ENCODE measurements around the gene SKA2.

- TF ChIP-seq POLR2A (IDR thresholded peaks at IDR 0.05), result no peak
- TF ChIP-seq, protein P1, sequence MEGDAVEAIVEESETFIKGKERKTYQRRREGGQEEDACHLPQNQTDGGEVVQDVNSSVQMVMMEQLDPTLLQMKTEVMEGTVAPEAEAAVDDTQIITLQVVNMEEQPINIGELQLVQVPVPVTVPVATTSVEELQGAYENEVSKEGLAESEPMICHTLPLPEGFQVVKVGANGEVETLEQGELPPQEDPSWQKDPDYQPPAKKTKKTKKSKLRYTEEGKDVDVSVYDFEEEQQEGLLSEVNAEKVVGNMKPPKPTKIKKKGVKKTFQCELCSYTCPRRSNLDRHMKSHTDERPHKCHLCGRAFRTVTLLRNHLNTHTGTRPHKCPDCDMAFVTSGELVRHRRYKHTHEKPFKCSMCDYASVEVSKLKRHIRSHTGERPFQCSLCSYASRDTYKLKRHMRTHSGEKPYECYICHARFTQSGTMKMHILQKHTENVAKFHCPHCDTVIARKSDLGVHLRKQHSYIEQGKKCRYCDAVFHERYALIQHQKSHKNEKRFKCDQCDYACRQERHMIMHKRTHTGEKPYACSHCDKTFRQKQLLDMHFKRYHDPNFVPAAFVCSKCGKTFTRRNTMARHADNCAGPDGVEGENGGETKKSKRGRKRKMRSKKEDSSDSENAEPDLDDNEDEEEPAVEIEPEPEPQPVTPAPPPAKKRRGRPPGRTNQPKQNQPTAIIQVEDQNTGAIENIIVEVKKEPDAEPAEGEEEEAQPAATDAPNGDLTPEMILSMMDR (IDR thresholded peaks at IDR 0.05), result no peak
Measured at GRCh38 chr17:59199398-59199797, 44.4 kb upstream of the SKA2 start.

Measured in adrenal gland (tissue), 5 donors.